Neural crest cell (in vitro differentiated cells): Measurements from ENCODE around the gene DAND5. TPM values are rescaled to one million over a fixed set of nuclear protein-coding genes. Genes with fewer than 3 reads are reported as not detected.

Source experiments
- DNase-seq: peaks from one replicate; pipeline ENCODE4 v3.0.0; 2021; ENCODE audit warnings: low read depth, mixed read lengths, low spot score
- H3K27ac Mint-ChIP-seq: one replicate; pipeline ENCODE4 v1.8.0; 2021; ENCODE audit warnings: mild to moderate bottlenecking, mixed read lengths; ENCODE audit not compliant: unreplicated experiment
- H3K27me3 Mint-ChIP-seq: 2 replicates; pipeline ENCODE4 v1.8.0; 2021; ENCODE audit warnings: low read depth, mild to moderate bottlenecking, mixed read lengths
- H3K36me3 Mint-ChIP-seq: 2 replicates; pipeline ENCODE4 v1.8.0; 2021; ENCODE audit warnings: low read depth, mild to moderate bottlenecking, mixed read lengths
- H3K4me1 Mint-ChIP-seq: 2 replicates; pipeline ENCODE4 v1.8.0; 2021; ENCODE audit warnings: mixed read lengths
- H3K4me3 Mint-ChIP-seq: one replicate; pipeline ENCODE4 v1.8.0; 2021; ENCODE audit warnings: mild to moderate bottlenecking, mixed read lengths
- H3K9me3 Mint-ChIP-seq: 2 replicates; pipeline ENCODE4 v1.8.0; 2021; ENCODE audit warnings: mixed read lengths
- CTCF ChIP-seq: fragments of 200-600 bp; sonication (generic); conservative IDR thresholded peaks from 2 replicates; pipeline ENCODE4 v1.5.0; 2021; ENCODE audit warnings: antibody characterized with exemption, mild to moderate bottlenecking
- total RNA-seq: library from RNA; stranded (reverse); gene quantifications from 2 replicates; pipeline ENCODE4 v1.2.1, GENCODE V29; 2021

The DAND5 gene
- total RNA-seq, 1 donor from 2014 or later: not detected

DNA sequence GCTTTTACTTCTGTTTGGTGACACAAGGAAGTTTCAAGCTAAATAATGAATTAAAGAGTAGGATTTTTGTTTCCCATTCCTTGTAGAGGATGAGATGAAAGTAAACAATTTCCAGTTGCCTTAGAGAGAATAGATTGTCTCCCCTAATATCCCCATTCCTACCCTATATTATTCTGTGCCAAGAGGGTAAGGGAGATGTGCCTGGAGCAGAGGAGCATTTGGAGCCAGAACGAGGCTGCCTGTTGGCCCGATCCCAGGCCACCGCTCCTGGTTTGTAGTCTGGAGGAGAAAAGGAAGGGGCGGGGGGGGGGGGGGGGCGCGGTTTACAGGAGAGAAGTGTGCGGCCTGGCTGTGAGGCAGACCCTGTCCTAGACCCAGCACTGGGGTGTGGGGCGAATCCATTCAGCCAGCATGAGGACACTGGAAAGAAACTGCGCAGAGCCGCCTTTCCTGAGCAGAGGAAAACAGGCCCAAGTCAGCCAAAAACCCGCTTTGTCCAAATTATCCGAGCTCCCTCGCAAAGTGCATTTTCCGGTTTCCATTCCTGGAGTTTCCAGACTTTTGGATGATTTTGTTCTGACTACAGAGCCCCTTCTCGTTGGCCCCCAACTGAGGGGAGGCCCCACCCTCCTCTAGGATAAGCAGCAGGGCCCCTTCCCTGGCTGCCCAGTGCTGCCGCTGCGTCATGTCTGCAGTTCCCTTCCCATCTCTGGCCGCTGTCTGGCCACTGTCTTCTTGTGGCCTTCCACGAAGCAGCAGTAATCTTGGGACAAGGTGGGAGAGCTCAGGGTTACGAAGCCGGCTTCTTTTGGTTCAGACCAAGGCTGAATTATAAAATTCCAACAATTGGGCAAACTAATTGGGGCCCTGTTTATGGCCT is 48.9 kb downstream of the DAND5 start:
- Mint-ChIP-seq H3K4me3 (no peak overlapping the region), H3K9me3 (no peaks in the 10 kb centered on the region), H3K4me1 (peaks cover 10% of the 10 kb centered on the region), H3K27me3 (peaks cover 100% of the 10 kb centered on the region), H3K27ac (no peak overlapping the region), H3K36me3 (no peaks in the 10 kb centered on the region)
- TF ChIP-seq CTCF: no peak
- no peak for DNase-seq

DNA sequence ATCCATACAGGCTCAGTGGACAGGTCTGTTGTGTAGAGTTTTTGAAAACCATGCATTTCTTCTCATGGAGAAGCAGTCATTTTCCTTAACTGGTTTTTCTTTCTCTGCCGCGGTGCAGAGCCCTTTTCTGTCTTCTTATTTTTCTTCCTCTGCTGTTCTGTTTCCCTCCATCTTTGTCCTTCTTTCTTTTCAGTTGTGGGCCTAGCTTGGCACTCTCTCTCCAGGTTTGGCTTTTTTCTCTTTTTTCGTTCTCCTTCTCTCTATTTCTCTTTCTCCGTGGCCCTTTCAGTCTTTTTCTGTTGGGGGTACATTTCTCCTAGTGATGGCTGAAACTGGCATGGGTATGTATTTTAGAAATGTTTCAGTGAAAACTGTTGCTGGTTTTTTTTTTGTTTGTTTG is 50.0 kb downstream of the DAND5 start:
- TF ChIP-seq CTCF: no peak
- Mint-ChIP-seq H3K9me3 (no peaks in the 10 kb centered on the region), H3K27me3 (peaks cover 100% of the 10 kb centered on the region), H3K4me3 (no peak overlapping the region), H3K36me3 (no peaks in the 10 kb centered on the region), H3K4me1 (peaks cover 6% of the 10 kb centered on the region), H3K27ac (no peak overlapping the region)
- DNase-seq: no peak

DNA sequence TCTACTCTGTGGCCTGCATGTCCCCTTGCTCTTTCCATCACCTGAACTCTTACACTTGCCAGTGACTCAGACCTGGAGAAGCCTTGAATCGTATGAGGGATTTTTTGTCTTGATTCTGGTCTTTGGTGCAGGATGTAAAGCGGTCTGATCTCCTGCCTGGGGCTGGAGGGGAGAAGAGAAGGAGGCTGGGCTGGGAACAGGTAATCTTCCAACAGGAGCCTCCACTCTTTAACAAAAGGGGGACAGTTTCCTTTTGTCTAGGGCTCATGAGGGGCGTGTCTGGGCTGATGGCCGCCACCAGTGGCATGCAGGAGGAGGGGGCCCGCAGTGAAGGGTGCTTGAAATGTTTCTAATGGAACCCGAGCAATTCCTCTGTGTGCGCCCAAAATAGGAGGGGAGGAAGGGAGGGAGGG is 50.6 kb downstream of the DAND5 start:
- no peak for DNase-seq
- no peak overlapping the region for H3K27ac Mint-ChIP-seq
- H3K27me3 Mint-ChIP-seq: peaks cover 100% of the 10 kb centered on the region
- TF ChIP-seq CTCF: no peak
- no peaks in the 10 kb centered on the region for H3K9me3 Mint-ChIP-seq
- no peaks in the 10 kb centered on the region for H3K36me3 Mint-ChIP-seq
- H3K4me1 Mint-ChIP-seq: peaks cover 6% of the 10 kb centered on the region
- H3K4me3 Mint-ChIP-seq: no peak overlapping the region

- H3K27me3 Mint-ChIP-seq: peaks cover 100% of the 10 kb centered on the region
- no peaks in the 10 kb centered on the region for H3K36me3 Mint-ChIP-seq
- TF ChIP-seq CTCF: no peak
- no peaks in the 10 kb centered on the region for H3K9me3 Mint-ChIP-seq
- no peaks in the 10 kb centered on the region for H3K4me1 Mint-ChIP-seq
- H3K4me3 Mint-ChIP-seq: no peak overlapping the region
- DNase-seq: no peak
- H3K27ac Mint-ChIP-seq: no peak overlapping the region
Observed at GRCh38 chr19:13022111-13022858, 52.9 kb downstream of the DAND5 start.

GRCh38 chr19:13022859-13023636 is 53.7 kb downstream of the DAND5 start:
- H3K36me3 Mint-ChIP-seq: no peaks in the 10 kb centered on the region
- H3K4me1 Mint-ChIP-seq: no peaks in the 10 kb centered on the region
- H3K27ac Mint-ChIP-seq: no peak overlapping the region
- H3K27me3 Mint-ChIP-seq: peaks cover 100% of the 10 kb centered on the region
- TF ChIP-seq CTCF: no peak
- no peak overlapping the region for H3K4me3 Mint-ChIP-seq
- H3K9me3 Mint-ChIP-seq: no peaks in the 10 kb centered on the region
- no peak for DNase-seq
